Activated T-cell treated with anti-CD3 and anti-CD28 coated beads, Interleukin-2, amount 50 U/mL, for 72 hours (primary cell): ENCODE data around the gene CACNA2D3. TPM values are rescaled to one million over a fixed set of nuclear protein-coding genes. Genes with fewer than 3 reads are reported as not detected.
A peak's percentile ranks its signal among the peaks of the same experiment; 100 is the strongest.

Source experiments
- ATAC-seq, 2 donors: fragments of 150-1000 bp; cut with Tn5 transposase; replicated peaks in 1 of 2; 2 replicates each; pipeline ENCODE4 v1.10.0; 2021; ENCODE audit warnings: moderate library complexity in 2 of 2, mild to moderate bottlenecking in 1 of 2
- DNase-seq, 2 donors: peaks; one replicate each; pipeline ENCODE4 v3.0.0; 2021 to 2022; ENCODE audit warnings: mixed read lengths in 1 of 2
- H3K27ac Mint-ChIP-seq: one replicate; pipeline ENCODE4 v1.8.0; 2022; ENCODE audit warnings: mild to moderate bottlenecking, moderate library complexity, mixed read lengths
- H3K27me3 Mint-ChIP-seq: one replicate; pipeline ENCODE4 v1.8.0; 2022; ENCODE audit warnings: low read depth, mixed read lengths
- H3K36me3 Mint-ChIP-seq, 2 donors: one replicate each; pipeline ENCODE4 v1.8.0; 2022; ENCODE audit warnings: mixed read lengths in 2 of 2, mild to moderate bottlenecking in 1 of 2; ENCODE audit not compliant: insufficient read depth in 2 of 2
- H3K4me1 Mint-ChIP-seq: one replicate; pipeline ENCODE4 v1.8.0; 2022; ENCODE audit warnings: low read depth, mixed read lengths
- H3K4me3 Mint-ChIP-seq, 2 donors: one replicate each; pipeline ENCODE4 v1.8.0; 2022; ENCODE audit warnings: mild to moderate bottlenecking in 2 of 2, mixed read lengths in 2 of 2, moderate library complexity in 2 of 2
- H3K9me3 Mint-ChIP-seq, 2 donors: one replicate each; pipeline ENCODE4 v1.8.0; 2022; ENCODE audit warnings: mixed read lengths in 2 of 2
- total RNA-seq, 2 donors: library from RNA; stranded (reverse); gene quantifications; one replicate each; pipeline ENCODE4 v1.2.3, GENCODE V29; 2022

The CACNA2D3 gene
- total RNA-seq, 2 donors from 2014 or later, result not detected

- H3K4me3 Mint-ChIP-seq, result no peak overlapping the region
- H3K27me3 Mint-ChIP-seq, result no peaks in the 10 kb centered on the region
- H3K4me1 Mint-ChIP-seq, result no peaks in the 10 kb centered on the region
- H3K36me3 Mint-ChIP-seq, result no peaks in the 10 kb centered on the region
- no peaks in the 10 kb centered on the region for H3K9me3 Mint-ChIP-seq
- ATAC-seq (peak in 1 of 2 donors; percentile 23), DNase-seq (peak; percentile 6 to 11)
- H3K27ac Mint-ChIP-seq, result no peak overlapping the region
These were observed 252.0 kb downstream of the CACNA2D3 start for GRCh38 chr3:54374214-54374852.

- no peak for ATAC-seq
- Mint-ChIP-seq H3K9me3 (no peaks in the 10 kb centered on the region), H3K4me3 (no peak overlapping the region), H3K27ac (no peak overlapping the region), H3K27me3 (no peaks in the 10 kb centered on the region), H3K4me1 (no peaks in the 10 kb centered on the region), H3K36me3 (no peaks in the 10 kb centered on the region)
- DNase-seq, result no peak
These were observed 253.9 kb downstream of the CACNA2D3 start for GRCh38 chr3:54376142-54376807.

- no peak overlapping the region for H3K4me3 Mint-ChIP-seq
- ATAC-seq, result no peak
- H3K27me3 Mint-ChIP-seq, result no peaks in the 10 kb centered on the region
- no peak for DNase-seq
- no peak overlapping the region for H3K27ac Mint-ChIP-seq
- no peaks in the 10 kb centered on the region for H3K4me1 Mint-ChIP-seq
- H3K9me3 Mint-ChIP-seq, result no peaks in the 10 kb centered on the region
- H3K36me3 Mint-ChIP-seq, result no peaks in the 10 kb centered on the region
These were observed 254.7 kb downstream of the CACNA2D3 start for GRCh38 chr3:54376939-54377578.

- H3K4me3 Mint-ChIP-seq, result no peak overlapping the region
- H3K9me3 Mint-ChIP-seq, result no peaks in the 10 kb centered on the region
- no peaks in the 10 kb centered on the region for H3K27me3 Mint-ChIP-seq
- H3K27ac Mint-ChIP-seq, result no peak overlapping the region
- H3K4me1 Mint-ChIP-seq, result no peaks in the 10 kb centered on the region
- DNase-seq (no peak), ATAC-seq (no peak)
- no peaks in the 10 kb centered on the region for H3K36me3 Mint-ChIP-seq
These were observed 255.8 kb downstream of the CACNA2D3 start for GRCh38 chr3:54378184-54378583.

- Mint-ChIP-seq H3K4me1 (no peaks in the 10 kb centered on the region), H3K27me3 (peaks cover 1% of the 10 kb centered on the region), H3K9me3 (peaks cover 0 to 4% of the 10 kb centered on the region in 2 donors), H3K36me3 (peaks cover 0 to 2% of the 10 kb centered on the region in 2 donors), H3K4me3 (no peak overlapping the region), H3K27ac (no peak overlapping the region)
- DNase-seq (no peak), ATAC-seq (no peak)
These were observed 261.9 kb downstream of the CACNA2D3 start for GRCh38 chr3:54384279-54384678.

- H3K27me3 Mint-ChIP-seq, result peaks cover 9% of the 10 kb centered on the region
- no peak overlapping the region for H3K27ac Mint-ChIP-seq
- peaks cover 0 to 2% of the 10 kb centered on the region in 2 donors for H3K36me3 Mint-ChIP-seq
These were observed 268.2 kb downstream of the CACNA2D3 start for GRCh38 chr3:54390582-54390981.

GRCh38 chr3:54393150-54393549, 270.8 kb downstream of the CACNA2D3 start:
- H3K9me3 Mint-ChIP-seq, result peaks cover 2 to 3% of the 10 kb centered on the region in 2 donors
- DNase-seq (no peak), ATAC-seq (no peak)
- H3K36me3 Mint-ChIP-seq, result peaks cover 0 to 1% of the 10 kb centered on the region in 2 donors
- no peak overlapping the region for H3K4me3 Mint-ChIP-seq
- no peaks in the 10 kb centered on the region for H3K4me1 Mint-ChIP-seq
- peaks cover 9% of the 10 kb centered on the region for H3K27me3 Mint-ChIP-seq
- no peak overlapping the region for H3K27ac Mint-ChIP-seq

More at GRCh38 chr3:54390582-54390981, 268.2 kb downstream of the CACNA2D3 start:
- Mint-ChIP-seq H3K4me3 (no peak overlapping the region), H3K4me1 (no peaks in the 10 kb centered on the region), H3K9me3 (peaks cover 2 to 4% of the 10 kb centered on the region in 2 donors)
- ATAC-seq (no peak), DNase-seq (no peak)

- H3K4me1 Mint-ChIP-seq, result no peaks in the 10 kb centered on the region
- no peak overlapping the region for H3K27ac Mint-ChIP-seq
- H3K9me3 Mint-ChIP-seq, result peaks cover 0 to 6% of the 10 kb centered on the region in 2 donors
- no peak for ATAC-seq
- no peaks in the 10 kb centered on the region for H3K36me3 Mint-ChIP-seq
- H3K4me3 Mint-ChIP-seq, result no peak overlapping the region
- DNase-seq, result no peak
- no peaks in the 10 kb centered on the region for H3K27me3 Mint-ChIP-seq
These were observed 286.0 kb downstream of the CACNA2D3 start for GRCh38 chr3:54408328-54408727.

- Mint-ChIP-seq H3K27me3 (no peaks in the 10 kb centered on the region), H3K9me3 (no peaks in the 10 kb centered on the region), H3K4me3 (no peak overlapping the region), H3K27ac (no peak overlapping the region), H3K4me1 (no peaks in the 10 kb centered on the region), H3K36me3 (no peaks in the 10 kb centered on the region)
- no peak for DNase-seq
- no peak for ATAC-seq
These were observed 299.6 kb downstream of the CACNA2D3 start for GRCh38 chr3:54421943-54422342.

GRCh38 chr3:54424292-54424691, 301.9 kb downstream of the CACNA2D3 start:
- Mint-ChIP-seq H3K27me3 (no peaks in the 10 kb centered on the region), H3K9me3 (no peaks in the 10 kb centered on the region), H3K4me3 (no peak overlapping the region), H3K27ac (no peak overlapping the region), H3K4me1 (no peaks in the 10 kb centered on the region), H3K36me3 (no peaks in the 10 kb centered on the region)
- ATAC-seq (no peak), DNase-seq (no peak)

- Mint-ChIP-seq H3K9me3 (no peaks in the 10 kb centered on the region), H3K4me3 (no peak overlapping the region), H3K4me1 (no peaks in the 10 kb centered on the region), H3K36me3 (no peaks in the 10 kb centered on the region), H3K27ac (no peak overlapping the region), H3K27me3 (no peaks in the 10 kb centered on the region)
- DNase-seq, result no peak
- no peak for ATAC-seq
These were observed 304.0 kb downstream of the CACNA2D3 start for GRCh38 chr3:54426381-54426780.

GRCh38 chr3:54427501-54427900, 305.1 kb downstream of the CACNA2D3 start:
- Mint-ChIP-seq H3K9me3 (no peaks in the 10 kb centered on the region), H3K27me3 (no peaks in the 10 kb centered on the region), H3K36me3 (no peaks in the 10 kb centered on the region), H3K4me3 (no peak overlapping the region), H3K27ac (no peak overlapping the region), H3K4me1 (no peaks in the 10 kb centered on the region)
- ATAC-seq, result no peak
- DNase-seq, result no peak

GRCh38 chr3:54427941-54428871, 305.9 kb downstream of the CACNA2D3 start:
- Mint-ChIP-seq H3K27ac (no peak overlapping the region), H3K27me3 (no peaks in the 10 kb centered on the region), H3K4me1 (no peaks in the 10 kb centered on the region), H3K9me3 (no peaks in the 10 kb centered on the region), H3K36me3 (no peaks in the 10 kb centered on the region), H3K4me3 (no peak overlapping the region)
- DNase-seq, result peak; percentile 29 to 48
- no peak for ATAC-seq
